NCI-H1105 (cell line): Measurements from ENCODE around the gene CFAP52.
"Not testable (repeated sequence)": the region's sequence is repeated elsewhere in the genome, so short reads cannot be mapped to it uniquely, and the experiment has no call there.

Experiments used
- DNase-seq: peaks from one replicate; lab custom pipeline; 2025; lab: John Stamatoyannopoulos, UW

CFAP52 gene

GRCh38 chr17:9576521-9577372 is at the start of gene CFAP52:
CFAP52 (plus strand) TSS chr17:9576642; CDS start chr17:9576696, 54 bp downstream.
- peak; percentile 85 for DNase-seq

DNA sequence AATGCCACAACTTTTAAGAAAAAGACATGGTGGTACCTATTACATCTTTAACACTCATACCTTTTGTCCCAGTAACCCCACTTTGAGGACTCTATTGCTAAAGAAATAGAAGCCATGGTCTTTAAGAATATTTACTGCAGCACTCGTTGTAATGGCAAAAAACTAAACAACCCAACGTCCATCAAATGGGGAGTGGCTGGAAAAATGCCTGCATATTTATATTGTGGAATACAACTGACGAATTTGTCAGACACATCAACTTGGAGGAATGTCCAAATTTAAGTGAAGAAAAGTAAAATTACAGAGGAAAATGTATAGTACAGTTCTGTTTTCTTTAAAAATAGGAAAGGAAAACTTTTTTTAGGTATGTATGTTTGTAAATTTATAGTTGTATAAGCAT is 48.7 kb upstream of the CFAP52 start:
- DNase-seq: no peak

DNA sequence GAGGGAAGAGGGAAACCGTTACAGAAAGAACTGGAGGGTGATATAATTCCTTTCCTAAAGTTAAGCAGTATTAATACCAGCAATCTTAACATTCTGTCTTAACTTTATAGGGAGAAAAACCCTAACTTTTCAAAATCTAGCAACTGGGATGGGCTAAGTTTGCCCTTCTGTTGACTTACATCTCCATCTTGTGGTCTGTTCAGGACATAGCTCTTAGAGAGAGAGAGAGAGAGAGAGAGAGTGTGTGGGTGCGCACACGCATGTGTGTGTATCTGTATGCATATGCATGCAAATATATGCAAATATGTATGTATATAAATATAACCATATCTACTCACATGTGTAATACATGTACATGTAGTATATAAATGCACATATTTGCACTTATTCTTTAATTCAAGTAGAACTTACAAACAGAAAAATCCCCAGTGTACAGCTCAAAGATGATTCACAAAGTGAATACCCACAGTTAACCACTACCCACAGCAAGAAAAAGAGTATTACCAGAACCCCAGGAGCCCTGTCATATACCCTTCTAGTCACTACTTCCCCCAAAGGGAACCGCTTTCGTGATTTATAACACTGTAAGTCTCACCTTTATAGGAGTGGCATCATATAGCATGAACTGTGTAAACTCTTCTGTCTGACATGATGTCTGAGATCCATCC is 47.3 kb upstream of the CFAP52 start:
- no peak for DNase-seq

DNA sequence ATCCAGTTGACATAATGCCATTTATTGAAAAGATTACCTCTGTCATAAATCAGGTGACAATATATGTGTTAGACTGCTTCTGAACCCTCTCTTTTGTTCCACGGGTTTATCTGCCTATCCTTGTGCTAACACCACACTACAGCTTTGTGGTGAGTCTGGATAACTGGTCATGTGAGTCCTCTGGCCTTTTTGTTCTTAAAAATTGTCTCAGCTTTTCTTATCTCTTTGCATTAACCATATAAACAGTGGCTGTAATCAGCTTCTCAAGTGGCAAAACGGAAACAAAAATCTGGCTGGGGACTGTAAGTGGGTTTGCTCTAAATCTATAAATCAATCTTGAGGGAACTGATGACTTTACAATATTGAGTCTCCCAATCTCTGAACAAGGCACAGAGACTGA is 45.4 kb upstream of the CFAP52 start:
- DNase-seq: no peak

DNA sequence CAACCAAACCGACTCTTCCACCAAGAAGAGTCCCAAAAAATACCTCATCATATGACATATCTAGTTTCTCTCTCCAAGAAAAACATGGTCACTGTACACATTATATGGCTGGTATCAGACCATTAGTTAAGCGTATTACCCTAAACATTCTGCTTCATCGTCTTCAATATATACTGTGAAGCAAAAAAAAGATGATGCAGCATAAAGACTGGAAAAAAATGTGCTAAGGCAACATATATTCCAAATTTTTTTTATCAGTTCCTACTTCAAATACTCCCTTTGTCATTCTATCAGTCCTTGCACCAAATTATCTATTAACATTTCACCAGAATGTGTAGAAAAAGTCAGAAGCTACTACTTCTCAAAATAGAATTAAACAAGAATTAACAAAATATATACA is 43.7 kb upstream of the CFAP52 start:
- DNase-seq: no peak

GRCh38 chr17:9533441-9533840 is 43.0 kb upstream of the CFAP52 start:
- no peak for DNase-seq

DNA sequence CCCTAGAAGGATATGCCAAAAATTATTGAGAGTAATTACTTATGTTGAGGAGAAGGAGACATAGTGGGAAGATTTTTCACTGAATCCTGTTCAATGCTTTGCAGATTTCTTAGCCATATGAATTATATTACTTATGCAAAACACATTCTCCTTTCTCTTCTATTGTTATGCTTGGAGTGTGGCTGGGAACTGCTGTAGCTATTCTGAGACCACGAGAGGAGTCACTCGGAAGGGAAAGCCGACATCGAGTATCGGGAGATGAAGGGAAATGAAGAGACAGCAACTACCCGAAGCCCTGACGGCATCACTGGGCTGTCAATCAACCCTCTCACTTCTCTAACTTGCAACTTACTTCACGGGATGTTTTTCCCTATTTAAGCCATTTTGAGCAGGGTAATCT is 40.4 kb upstream of the CFAP52 start:
- no peak for DNase-seq

DNA sequence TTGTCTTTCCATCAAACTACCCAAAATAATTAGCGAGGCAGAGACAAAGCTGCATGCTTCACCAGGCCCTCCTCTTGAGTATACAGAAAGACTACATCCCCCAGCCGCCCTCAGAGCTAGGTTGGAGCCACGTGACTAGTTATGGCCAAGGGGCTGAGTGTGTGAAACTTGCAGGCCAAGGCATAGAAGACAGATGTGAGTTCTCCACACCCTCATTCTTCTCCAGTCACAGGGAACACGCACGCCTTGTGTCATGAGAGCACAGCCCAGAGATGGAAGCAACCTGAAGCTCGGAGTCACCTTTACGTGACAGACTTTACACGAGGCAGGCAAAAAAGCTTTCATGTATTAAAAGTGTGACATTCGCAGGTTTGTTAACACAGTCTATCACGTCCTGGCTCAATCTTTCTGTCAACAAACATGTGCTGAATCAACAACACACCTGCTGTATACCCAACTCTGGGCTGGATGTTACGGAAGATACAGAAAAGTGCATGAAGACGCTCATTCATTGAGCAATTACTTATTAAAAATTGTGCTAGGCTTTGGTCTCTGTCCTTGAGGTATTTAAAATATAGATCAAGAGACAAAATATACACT is 39.2 kb upstream of the CFAP52 start:
- no peak for DNase-seq

DNA sequence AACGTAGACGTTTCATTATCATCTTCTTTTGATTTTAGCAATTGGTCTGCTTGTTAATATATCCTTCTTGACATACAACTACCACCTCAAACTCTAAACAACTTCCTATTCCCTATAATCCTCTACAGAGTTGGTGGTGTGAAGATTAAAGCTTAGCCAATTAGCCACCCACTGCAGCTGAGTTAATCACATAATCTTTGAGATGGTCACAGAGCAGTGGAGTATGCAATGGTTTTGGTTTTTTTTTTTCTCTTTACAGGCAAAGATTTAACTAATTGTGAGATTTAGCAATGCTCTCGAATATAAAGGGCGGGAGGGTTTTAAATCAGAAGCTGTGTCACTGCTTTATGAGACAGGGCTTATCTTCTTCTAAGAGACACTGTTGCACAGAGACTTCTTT is 37.8 kb upstream of the CFAP52 start:
- no peak for DNase-seq

GRCh38 chr17:9541718-9542117 is 34.7 kb upstream of the CFAP52 start:
- DNase-seq: no peak

DNA sequence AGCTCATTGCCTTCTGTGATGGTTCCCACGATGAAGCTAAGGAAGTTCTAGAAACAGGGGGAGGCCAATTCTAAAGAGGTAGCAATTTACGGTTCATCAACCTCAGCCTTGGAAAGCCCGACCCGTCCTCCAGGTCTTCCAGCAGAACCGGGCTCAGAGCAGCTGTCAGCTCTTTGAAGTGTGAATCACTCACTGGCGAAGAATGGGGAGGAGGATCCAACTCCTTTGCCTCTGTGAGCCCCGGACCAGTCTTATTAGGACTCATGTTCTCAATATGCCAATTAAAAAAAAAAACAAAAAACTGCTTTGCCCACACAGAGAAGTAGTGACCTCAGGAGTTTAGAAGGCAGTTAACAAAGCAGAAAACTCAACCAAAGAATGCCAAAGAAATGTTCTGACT is 32.2 kb upstream of the CFAP52 start:
- no peak for DNase-seq

GRCh38 chr17:9549215-9549614 is 27.2 kb upstream of the CFAP52 start:
- DNase-seq: no peak

DNA sequence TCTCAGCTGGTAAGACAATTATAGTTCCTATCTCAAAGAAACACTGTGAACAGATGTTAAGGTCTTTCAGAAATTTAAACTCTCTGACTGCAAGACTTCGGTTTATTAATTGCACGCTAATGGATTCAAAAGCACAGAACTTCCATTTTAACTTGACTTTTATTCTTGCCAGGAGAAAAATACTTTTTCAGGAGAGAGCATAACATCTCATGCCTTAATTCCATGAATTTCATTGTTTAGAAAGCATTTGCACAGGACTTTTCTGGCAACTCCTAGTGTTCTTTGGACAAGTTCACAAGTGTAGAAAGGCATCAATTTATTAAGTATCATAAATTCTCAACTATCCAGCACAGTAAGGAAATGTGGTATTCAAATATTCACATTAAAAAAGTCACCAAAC is 23.3 kb upstream of the CFAP52 start:
- no peak for DNase-seq

DNA sequence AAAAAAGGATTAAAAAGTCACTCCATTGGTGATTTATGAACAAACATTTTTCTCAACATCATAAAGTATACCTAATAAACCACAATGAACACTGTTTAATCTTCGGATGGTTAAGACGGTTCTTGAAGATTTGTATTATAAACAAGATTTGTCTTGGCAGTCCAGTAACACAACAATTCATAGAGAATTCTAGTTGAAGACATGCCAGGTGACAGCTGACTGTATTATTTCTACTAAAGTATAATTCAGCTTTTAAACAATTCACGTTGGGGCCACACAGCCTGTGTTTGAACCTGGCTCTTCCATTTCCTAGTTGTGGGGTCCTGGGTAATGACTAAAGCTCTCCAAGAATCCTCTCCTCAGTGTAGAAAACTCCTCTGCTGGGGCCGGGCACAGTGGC is 22.8 kb upstream of the CFAP52 start:
- no peak for DNase-seq

- peak; percentile 27 for DNase-seq
These were observed 21.7 kb upstream of the CFAP52 start for GRCh38 chr17:9554715-9555114.

- no peak for DNase-seq
These were observed 19.2 kb upstream of the CFAP52 start for GRCh38 chr17:9557161-9557755.

DNA sequence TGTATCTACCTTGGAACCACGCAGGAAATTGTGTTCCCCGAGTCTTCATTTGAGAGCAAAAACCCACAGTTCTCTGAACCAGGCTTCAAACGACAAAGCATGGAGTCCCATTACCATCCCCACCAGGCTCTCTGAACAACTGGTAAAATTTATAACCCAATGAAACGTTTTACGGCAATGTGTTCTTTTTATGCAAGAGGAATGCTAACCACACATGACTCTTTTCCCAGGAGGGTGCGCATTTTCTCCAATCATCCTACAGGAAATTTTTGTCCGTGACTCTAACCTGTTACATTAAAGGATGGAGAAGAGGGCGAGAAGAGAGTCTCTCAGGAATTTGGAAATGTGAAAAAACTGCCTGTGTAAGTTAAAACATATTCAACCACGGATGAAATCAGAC is 18.6 kb upstream of the CFAP52 start:
- DNase-seq: no peak

DNA sequence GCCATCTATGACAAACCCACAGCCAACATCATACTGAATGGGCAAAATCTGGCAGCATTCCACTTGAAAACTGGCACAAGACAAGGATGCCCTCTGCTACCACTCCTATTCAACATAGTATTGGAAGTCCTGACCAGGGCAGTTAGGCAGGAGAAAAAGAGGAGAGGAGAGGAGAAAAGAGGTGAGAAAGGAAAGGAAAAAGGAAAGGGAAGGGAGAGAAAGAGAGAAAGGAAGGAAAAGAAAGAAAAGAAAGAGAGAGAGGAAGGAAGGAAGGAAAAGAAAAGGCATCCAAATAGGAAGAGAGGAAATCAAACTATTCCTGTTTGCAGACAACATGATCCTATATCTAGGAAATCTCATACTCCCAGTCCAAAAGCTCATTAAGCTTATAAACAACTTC is 12.3 kb upstream of the CFAP52 start:
- no peak for DNase-seq

DNA sequence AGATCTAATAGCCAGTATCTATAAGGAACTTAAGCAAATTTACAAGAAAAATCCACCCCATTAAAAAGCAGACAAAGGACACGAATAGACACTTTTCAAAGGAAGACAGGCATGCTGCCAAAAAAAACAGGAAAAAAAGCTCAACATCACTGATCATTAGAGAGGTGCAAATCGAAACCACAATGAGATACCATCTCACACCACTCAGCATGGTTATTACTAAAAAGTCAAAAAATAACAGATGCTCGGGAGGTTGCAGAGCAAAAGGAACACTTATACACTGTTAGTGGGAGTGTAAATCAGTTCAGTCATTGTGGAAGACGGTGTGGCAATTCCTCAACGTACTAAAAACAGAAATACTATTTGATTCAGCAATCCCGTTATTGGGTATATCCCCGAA is 10.4 kb upstream of the CFAP52 start:
- DNase-seq: peak; percentile 38

- DNase-seq: not testable (repeated sequence)
These were observed 9.7 kb upstream of the CFAP52 start for GRCh38 chr17:9566739-9567138.

- DNase-seq: no peak
These were observed 8.4 kb upstream of the CFAP52 start for GRCh38 chr17:9568004-9568403.

DNA sequence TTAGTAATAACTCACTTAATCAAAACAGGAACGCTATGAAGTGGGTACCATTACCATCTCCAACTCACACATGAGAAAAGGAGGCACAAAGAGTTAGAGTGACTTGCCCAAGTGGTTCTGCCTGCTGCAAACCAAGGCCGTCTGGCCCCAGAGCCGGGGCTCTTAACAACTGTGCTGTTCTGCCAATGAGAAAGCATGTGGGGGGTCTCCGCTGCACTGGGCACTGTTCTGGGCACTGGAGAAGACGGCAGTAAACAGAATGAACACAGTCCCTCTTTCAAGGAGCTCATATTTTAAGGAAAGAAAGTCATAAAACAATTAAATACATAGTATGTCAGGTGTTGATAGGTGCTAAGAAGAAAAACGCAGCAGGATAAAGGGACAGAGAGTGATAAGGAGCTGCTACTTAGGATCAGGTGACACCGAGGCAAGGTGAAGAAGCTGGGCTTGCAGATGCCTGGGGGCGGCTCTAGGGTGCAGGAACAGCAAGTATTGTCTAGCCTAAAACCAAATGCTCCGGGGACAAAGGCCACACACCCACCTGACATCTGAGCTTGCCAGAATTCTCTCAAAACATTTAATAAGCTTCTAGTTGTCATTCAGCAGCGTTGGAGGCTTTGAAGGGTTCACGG is 7.4 kb upstream of the CFAP52 start:
- no peak for DNase-seq
